ENCODE data around the gene CYP27A1. TPM values are rescaled to one million over a fixed set of nuclear protein-coding genes. Genes with fewer than 3 reads are reported as not detected.

CYP27A1 gene
- total and polyA plus RNA-seq, 9 of the 15 experiments (the other 6 are each of a cell fraction or from before 2014, with no cell fraction given), result 0.20 TPM; not detected in 8

DNA sequence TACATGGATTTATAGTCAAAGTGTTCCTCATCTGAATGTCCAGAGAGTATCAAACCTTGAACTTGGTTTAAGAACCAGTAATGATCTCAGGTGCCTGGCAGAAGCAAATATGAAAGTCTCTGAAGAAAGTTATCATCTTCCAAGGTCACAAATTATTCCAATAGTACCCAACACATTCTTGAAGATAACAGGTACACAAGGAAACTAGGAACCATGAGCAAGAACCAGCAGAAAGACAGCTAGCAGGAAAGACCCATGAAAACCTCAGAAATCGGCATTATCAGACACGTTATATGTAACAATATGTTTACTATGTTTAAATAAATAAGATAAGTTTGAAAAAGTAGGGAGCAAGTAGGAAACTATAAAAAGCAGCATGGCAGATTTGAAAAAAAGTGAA, 55.5 kb downstream of the CYP27A1 start:
- ATAC-seq (no peak), FAIRE-seq (no peak), DNase-seq (ENCODE audit: extremely low read depth in 1 of 4, low spot score in 3 of 4) (no peak)
- Histone ChIP-seq H3K36me3 (ENCODE audit: control insufficient read depth, insufficient read depth, low read length) (no peaks in the 10 kb centered on the region), H3K27me3 (ENCODE audit: control insufficient read depth in 2 of 2, insufficient read depth in 2 of 2, low read length in 2 of 2) (peaks cover 3 to 29% of the 10 kb centered on the region in 2 experiments; a peak in 3 of 5 replicates), H2AFZ (ENCODE audit: low read depth, low read length) (no peak overlapping the region), H3K27ac (ENCODE audit: extremely low read depth, low read depth, low read length) (no peak overlapping the region), H3K79me2 (ENCODE audit: control insufficient read depth, insufficient read depth, low read length) (no peaks in the 10 kb centered on the region), H3K4me1 (replicated peaks in 1 of 2; ENCODE audit: control insufficient read depth in 2 of 2, insufficient read depth in 2 of 2, low read length in 2 of 2) (no peaks in the 10 kb centered on the region), H3K4me3 (no peak overlapping the region), H3K9me1 (ENCODE audit: control insufficient read depth, insufficient read depth, low read length) (no peaks in the 10 kb centered on the region), H3K4me2 (ENCODE audit: insufficient read depth, low read length) (no peak overlapping the region), H3K9ac (ENCODE audit: insufficient read depth in 1 of 2, low read depth in 2 of 2, low read length in 2 of 2) (no peak overlapping the region), H4K20me1 (replicated peaks; ENCODE audit: control insufficient read depth, insufficient read depth, low read length) (no peaks in the 10 kb centered on the region), H3K9me3 (replicated peaks; ENCODE audit: control insufficient read depth, insufficient read depth, low read depth, low read length) (no peaks in the 10 kb centered on the region)
- ChIA-PET POLR2A (interaction anchor here (1.0 kb wide), 1 partner anchor 8 kb away, joined by 3 read pairs; no protein-coding TSS in a partner anchor), CTCF (ENCODE audit: low intra/inter-chr PET ratio) (no interaction called here)
- in situ Hi-C loops (cut with MboI), result no loop called here
- intact Hi-C loops (cut with micrococcal nuclease), result no loop called here
- no TSS peak for BruUV-seq (replicated peaks)
- WGBS (ENCODE audit: insufficient coverage, low coverage, missing lambda C conversion rate), result 0% methylated on average over 2 of the region's 2 CpGs
- TF ChIP-seq ZNF830 (CRISPR knock-in tag; IDR thresholded peaks at IDR 0.05) (no peak), ZNF41 (CRISPR knock-in tag; conservative IDR thresholded peaks at IDR 0.05) (peak; percentile 95)

DNA sequence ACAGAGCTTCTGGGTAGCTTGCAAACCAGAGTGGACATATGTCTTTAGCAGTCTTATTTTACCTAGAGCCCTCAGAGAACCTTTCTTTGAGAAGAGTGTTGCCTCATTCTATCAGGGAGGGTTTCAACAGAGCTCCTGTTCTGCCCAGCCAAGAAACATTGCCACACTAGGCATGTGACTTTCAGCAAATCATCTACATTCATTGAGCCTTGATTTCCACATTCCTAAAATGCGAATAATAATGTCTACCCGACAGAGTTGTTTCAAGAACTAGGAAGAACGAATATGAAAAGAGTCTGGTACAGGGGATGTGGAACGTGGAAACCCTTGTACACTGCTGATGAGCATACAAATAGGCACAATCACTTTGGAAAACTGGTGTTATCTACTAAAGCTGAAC, 57.5 kb downstream of the CYP27A1 start:
- intact Hi-C loops (cut with micrococcal nuclease), result no loop called here
- Histone ChIP-seq H3K36me3 (ENCODE audit: control insufficient read depth, insufficient read depth, low read length) (no peaks in the 10 kb centered on the region), H3K27me3 (ENCODE audit: control insufficient read depth in 2 of 2, insufficient read depth in 2 of 2, low read length in 2 of 2) (peaks cover 7 to 21% of the 10 kb centered on the region in 2 experiments; a peak in 3 of 5 replicates), H3K4me2 (ENCODE audit: insufficient read depth, low read length) (no peak overlapping the region), H4K20me1 (replicated peaks; ENCODE audit: control insufficient read depth, insufficient read depth, low read length) (no peaks in the 10 kb centered on the region), H3K9ac (ENCODE audit: insufficient read depth in 1 of 2, low read depth in 2 of 2, low read length in 2 of 2) (no peak overlapping the region), H3K4me1 (replicated peaks in 1 of 2; ENCODE audit: control insufficient read depth in 2 of 2, insufficient read depth in 2 of 2, low read length in 2 of 2) (no peaks in the 10 kb centered on the region; a peak in 1 of 5 replicates), H3K9me3 (replicated peaks; ENCODE audit: control insufficient read depth, insufficient read depth, low read depth, low read length) (no peaks in the 10 kb centered on the region), H3K9me1 (ENCODE audit: control insufficient read depth, insufficient read depth, low read length) (no peaks in the 10 kb centered on the region), H3K79me2 (ENCODE audit: control insufficient read depth, insufficient read depth, low read length) (no peaks in the 10 kb centered on the region), H3K4me3 (no peak overlapping the region), H3K27ac (ENCODE audit: extremely low read depth, low read depth, low read length) (no peak overlapping the region), H2AFZ (ENCODE audit: low read depth, low read length) (no peak overlapping the region)
- ChIA-PET CTCF (ENCODE audit: low intra/inter-chr PET ratio) (no interaction called here), POLR2A (interaction anchor here (0.6 to 0.7 kb wide), 2 partner anchors 70 to 404 kb away, joined by 3 to 4 read pairs; no protein-coding TSS in a partner anchor)
- DNase-seq (ENCODE audit: extremely low read depth in 1 of 4, low spot score in 3 of 4), result no peak
- ATAC-seq, result no peak
- 3% methylated on average over 4 of the region's 4 CpGs for WGBS (ENCODE audit: insufficient coverage, low coverage, missing lambda C conversion rate)
- TF ChIP-seq ARNT (IDR thresholded peaks at IDR 0.05) (no peak), PML (IDR thresholded peaks at IDR 0.05; ENCODE audit: low read length) (no peak), ZNF124 (CRISPR knock-in tag; IDR thresholded peaks at IDR 0.05) (no peak), ZNF263 (CRISPR knock-in tag; IDR thresholded peaks at IDR 0.05; ENCODE audit: borderline replicate concordance) (no peak)
- TF ChIP-seq, protein P1, sequence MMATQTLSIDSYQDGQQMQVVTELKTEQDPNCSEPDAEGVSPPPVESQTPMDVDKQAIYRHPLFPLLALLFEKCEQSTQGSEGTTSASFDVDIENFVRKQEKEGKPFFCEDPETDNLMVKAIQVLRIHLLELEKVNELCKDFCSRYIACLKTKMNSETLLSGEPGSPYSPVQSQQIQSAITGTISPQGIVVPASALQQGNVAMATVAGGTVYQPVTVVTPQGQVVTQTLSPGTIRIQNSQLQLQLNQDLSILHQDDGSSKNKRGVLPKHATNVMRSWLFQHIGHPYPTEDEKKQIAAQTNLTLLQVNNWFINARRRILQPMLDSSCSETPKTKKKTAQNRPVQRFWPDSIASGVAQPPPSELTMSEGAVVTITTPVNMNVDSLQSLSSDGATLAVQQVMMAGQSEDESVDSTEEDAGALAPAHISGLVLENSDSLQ (IDR thresholded peaks at IDR 0.05), result no peak
- BruUV-seq (replicated peaks), result no TSS peak
- in situ Hi-C loops (cut with MboI), result no loop called here
- FAIRE-seq, result no peak

Measured in K562 (cell line).